ENCODE measurements around the gene PLEKHM3.

The PLEKHM3 gene

DNA sequence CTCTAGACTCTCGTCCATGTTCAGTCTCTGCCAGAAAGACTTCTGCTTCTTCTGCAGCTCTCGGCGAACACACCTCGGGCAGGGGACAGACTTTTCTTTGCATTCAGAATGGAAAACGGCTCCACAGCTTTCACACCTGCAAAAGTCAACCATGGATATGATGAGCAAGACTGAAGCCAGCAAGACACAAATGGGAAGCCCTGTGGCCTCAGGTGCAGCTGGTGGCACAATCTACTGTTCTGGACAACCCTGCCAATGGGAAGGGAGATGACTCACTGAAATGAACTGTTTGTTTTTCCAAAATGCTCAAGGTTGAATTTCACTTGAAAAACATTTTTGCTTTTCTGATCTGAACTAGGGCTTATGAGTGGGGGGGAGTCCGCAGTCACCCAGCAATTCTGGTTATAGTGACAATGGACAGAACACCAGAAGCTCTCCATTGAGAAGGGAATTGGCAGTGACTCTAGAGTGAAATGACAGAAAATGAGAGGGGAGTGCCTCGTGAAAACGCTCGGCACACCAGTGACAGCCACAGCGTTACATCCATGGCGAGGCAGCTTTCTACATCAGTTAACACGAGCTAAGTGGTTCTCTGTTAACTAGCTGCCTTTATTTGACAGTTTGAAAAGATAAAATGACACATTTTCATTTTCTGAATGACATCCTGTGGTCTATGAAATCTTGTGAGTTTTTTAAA lies 196.8 kb downstream of the PLEKHM3 start:
- TF ChIP-seq, protein P1, sequence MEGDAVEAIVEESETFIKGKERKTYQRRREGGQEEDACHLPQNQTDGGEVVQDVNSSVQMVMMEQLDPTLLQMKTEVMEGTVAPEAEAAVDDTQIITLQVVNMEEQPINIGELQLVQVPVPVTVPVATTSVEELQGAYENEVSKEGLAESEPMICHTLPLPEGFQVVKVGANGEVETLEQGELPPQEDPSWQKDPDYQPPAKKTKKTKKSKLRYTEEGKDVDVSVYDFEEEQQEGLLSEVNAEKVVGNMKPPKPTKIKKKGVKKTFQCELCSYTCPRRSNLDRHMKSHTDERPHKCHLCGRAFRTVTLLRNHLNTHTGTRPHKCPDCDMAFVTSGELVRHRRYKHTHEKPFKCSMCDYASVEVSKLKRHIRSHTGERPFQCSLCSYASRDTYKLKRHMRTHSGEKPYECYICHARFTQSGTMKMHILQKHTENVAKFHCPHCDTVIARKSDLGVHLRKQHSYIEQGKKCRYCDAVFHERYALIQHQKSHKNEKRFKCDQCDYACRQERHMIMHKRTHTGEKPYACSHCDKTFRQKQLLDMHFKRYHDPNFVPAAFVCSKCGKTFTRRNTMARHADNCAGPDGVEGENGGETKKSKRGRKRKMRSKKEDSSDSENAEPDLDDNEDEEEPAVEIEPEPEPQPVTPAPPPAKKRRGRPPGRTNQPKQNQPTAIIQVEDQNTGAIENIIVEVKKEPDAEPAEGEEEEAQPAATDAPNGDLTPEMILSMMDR (IDR thresholded peaks at IDR 0.05; ENCODE audit: low read depth, low read length), result no peak
- TF ChIP-seq POLR2A (IDR thresholded peaks at IDR 0.05; ENCODE audit: extremely low read depth, insufficient read length) (no peak), MYC (IDR thresholded peaks at IDR 0.05; ENCODE audit: low read depth, low read length) (no peak)
- TF ChIP-seq, protein P2, sequence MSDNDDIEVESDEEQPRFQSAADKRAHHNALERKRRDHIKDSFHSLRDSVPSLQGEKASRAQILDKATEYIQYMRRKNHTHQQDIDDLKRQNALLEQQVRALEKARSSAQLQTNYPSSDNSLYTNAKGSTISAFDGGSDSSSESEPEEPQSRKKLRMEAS (IDR thresholded peaks at IDR 0.05; ENCODE audit: low read depth, low read length), result no peak
- no peak overlapping the region for H3K4me3 ChIP-seq (ENCODE audit: low read depth, low read length)
- DNase-seq (ENCODE audit: low read depth), result no peak

DNA sequence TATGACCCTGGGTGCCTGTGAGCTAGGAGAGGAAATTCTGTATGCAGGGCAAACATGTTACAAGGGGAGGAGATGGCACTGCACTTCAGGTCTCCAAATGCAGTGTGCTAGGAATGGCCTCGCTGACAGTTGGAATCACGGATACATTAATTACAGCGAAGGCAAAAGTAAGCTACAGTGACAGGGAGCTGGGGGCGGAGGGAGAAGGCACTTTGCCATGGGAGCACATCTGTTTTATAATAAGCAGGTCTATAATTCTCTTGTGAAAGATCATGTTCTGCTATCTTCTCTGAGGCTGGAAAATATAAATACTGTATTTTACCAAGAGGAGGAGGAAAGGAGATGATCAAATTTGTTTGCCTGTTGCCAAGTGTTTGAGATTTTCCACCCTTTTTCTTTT lies 199.3 kb downstream of the PLEKHM3 start:
- H3K4me3 ChIP-seq (ENCODE audit: low read depth, low read length), result no peak overlapping the region
- DNase-seq (ENCODE audit: low read depth), result no peak
- TF ChIP-seq POLR2A (IDR thresholded peaks at IDR 0.05; ENCODE audit: extremely low read depth, insufficient read length) (no peak), MYC (IDR thresholded peaks at IDR 0.05; ENCODE audit: low read depth, low read length) (no peak)
- TF ChIP-seq, protein P1 (IDR thresholded peaks at IDR 0.05; ENCODE audit: low read depth, low read length), result no peak
- TF ChIP-seq, protein P2 (IDR thresholded peaks at IDR 0.05; ENCODE audit: low read depth, low read length), result no peak

DNA sequence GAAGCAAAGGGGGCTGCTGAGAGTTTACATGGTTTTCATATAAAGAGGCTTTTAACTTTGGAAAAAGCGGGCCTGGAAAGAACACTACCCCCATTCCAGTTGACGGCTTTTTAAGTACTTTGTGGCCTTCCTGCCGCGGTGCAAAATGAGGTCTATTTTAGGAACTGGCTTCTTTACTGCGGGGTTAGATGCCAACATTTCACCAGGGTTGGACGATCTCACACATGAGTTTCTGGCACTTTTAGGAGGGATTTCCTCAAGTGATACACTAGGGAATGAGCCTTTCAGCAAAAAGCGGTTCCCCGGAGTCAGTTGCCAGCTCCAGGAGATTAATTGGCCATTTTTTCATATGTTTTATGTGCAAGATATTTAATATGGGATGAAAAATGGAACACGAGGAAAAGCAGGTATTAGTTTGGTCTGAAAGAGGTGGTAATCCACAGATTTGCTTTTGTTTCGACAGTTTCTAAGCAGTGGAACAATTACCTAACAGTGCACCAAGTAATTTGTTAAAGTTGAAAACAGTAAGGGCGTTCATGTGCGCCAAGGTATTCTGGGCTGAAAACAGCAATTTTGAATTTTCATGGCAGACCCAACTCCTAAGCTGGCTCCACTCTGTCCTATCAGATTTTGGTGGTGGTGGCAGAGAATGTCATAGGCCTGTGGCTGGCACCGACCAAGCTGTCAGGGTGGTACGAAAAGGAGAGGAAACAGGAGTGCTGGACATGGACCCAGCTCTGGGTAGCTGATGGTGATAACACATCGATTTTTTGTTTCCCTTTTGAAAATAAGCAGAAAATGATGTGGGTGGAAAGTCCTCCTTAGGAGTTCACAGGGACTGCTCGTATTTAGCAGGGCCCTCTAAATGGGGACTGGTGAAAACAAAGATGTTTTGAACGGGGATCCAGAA lies 200.0 kb downstream of the PLEKHM3 start:
- DNase-seq (ENCODE audit: low read depth), result no peak
- H3K4me3 ChIP-seq (ENCODE audit: low read depth, low read length), result no peak overlapping the region
- TF ChIP-seq POLR2A (IDR thresholded peaks at IDR 0.05; ENCODE audit: extremely low read depth, insufficient read length) (no peak), MYC (IDR thresholded peaks at IDR 0.05; ENCODE audit: low read depth, low read length) (no peak)
- TF ChIP-seq, protein P2 (IDR thresholded peaks at IDR 0.05; ENCODE audit: low read depth, low read length), result no peak
- TF ChIP-seq, protein P1 (IDR thresholded peaks at IDR 0.05; ENCODE audit: low read depth, low read length), result no peak

DNA sequence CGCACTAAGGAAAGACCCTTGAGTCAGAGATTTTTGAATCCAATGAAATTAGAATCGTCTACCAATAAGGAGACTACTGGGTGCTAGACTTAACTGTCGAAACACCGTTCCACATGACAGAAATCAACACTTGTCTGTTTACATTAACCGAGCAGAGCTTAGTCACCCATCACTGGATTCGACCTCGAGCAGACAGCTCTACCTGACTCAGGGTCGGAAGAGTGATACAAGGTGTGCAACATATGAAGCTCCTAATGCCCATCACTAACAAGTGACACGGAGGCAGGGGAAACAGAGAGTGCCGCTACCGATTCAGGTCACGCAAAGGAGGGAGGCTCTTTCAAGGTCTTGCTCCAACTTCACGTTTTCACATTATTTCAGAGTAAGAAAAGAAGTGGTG lies 201.5 kb downstream of the PLEKHM3 start:
- TF ChIP-seq, protein P2 (IDR thresholded peaks at IDR 0.05; ENCODE audit: low read depth, low read length), result no peak
- no peak for TF ChIP-seq POLR2A (IDR thresholded peaks at IDR 0.05; ENCODE audit: extremely low read depth, insufficient read length)
- TF ChIP-seq, protein P1 (IDR thresholded peaks at IDR 0.05; ENCODE audit: low read depth, low read length), result no peak
- no peak for TF ChIP-seq MYC (IDR thresholded peaks at IDR 0.05; ENCODE audit: low read depth, low read length)
- no peak for DNase-seq (ENCODE audit: low read depth)
- no peak overlapping the region for H3K4me3 ChIP-seq (ENCODE audit: low read depth, low read length)

DNA sequence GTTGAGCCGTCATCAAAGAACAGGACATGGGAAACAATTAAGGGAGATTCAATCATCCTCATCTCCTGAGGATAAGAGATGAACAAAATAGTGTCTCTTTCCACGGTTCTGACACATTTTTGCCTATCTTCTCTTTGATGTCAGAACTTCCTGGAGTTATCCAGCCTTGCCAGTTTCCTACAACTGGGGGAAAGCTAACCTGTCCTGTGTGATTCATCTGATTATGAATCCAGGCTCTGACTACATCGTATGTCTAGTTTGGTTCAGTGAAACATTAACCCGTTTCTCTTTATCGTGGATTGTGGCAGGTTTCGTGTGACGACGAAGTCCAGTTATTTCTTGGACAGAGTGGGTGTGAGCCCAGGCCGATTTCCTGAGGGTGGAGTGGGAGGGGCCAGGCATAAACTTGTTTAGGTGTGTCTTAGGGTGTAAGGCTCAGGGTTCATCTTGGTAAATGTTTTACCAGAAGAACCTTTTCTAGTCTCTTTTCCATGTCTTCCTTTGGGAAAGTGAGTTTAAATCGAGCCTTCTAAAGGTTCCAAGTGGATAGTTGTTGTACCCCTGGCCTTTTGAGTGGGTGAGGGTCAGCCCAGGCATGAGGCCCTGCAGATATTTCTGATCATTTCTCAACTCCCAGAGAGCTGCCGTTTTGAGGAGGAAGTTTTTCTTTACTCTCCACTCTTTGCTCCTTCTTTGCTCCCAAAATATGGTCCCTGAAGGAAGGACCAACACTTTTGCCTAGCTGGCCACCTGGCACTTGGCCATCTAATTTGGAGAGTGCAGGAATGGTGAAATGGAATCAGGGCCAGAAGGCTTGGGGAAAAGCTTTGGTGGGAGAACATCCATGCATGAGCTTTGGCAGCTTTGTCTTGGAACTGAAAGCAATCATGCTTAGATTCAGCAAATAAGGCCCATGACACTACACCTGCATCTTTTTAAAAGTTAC lies 205.2 kb downstream of the PLEKHM3 start:
- no peak for DNase-seq (ENCODE audit: low read depth)
- no peak overlapping the region for H3K4me3 ChIP-seq (ENCODE audit: low read depth, low read length)
- TF ChIP-seq, protein P1 (IDR thresholded peaks at IDR 0.05; ENCODE audit: low read depth, low read length), result no peak
- TF ChIP-seq POLR2A (IDR thresholded peaks at IDR 0.05; ENCODE audit: extremely low read depth, insufficient read length) (no peak), MYC (IDR thresholded peaks at IDR 0.05; ENCODE audit: low read depth, low read length) (no peak)
- TF ChIP-seq, protein P2 (IDR thresholded peaks at IDR 0.05; ENCODE audit: low read depth, low read length), result no peak
